ENCODE data around the gene PHF19.

DNA sequence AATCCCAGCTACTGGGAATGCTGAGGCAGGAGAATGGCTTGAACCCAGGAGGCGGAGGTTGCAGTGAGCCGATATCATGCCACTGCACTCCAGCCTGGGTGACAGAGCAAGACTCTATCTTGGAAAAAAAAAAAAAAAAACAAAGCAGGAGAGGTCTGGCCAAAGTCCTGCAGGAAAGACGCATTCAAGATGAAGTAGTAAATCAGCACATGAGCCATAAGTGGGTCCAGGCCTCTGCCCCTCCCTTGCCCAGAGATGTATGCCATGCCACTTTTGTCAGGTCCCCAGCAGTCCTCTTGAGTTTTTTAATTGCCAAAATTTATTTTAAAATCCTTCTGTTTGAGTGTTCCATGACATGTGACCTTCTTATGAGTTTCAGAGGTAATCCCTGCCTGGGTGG, 8.5 kb upstream of the PHF19 start:
- TF ChIP-seq POLR2AphosphoS5 (IDR thresholded peaks at IDR 0.05; ENCODE audit: borderline replicate concordance, low read depth, low read length) (no peak), EZH2 (IDR thresholded peaks at IDR 0.05) (no peak), FOXP2 (optimal IDR thresholded peaks at IDR 0.05; ENCODE audit: control extremely low read depth, extremely low read length, insufficient read depth) (no peak)
